Measurements from ENCODE around the gene CARD9.

DNA sequence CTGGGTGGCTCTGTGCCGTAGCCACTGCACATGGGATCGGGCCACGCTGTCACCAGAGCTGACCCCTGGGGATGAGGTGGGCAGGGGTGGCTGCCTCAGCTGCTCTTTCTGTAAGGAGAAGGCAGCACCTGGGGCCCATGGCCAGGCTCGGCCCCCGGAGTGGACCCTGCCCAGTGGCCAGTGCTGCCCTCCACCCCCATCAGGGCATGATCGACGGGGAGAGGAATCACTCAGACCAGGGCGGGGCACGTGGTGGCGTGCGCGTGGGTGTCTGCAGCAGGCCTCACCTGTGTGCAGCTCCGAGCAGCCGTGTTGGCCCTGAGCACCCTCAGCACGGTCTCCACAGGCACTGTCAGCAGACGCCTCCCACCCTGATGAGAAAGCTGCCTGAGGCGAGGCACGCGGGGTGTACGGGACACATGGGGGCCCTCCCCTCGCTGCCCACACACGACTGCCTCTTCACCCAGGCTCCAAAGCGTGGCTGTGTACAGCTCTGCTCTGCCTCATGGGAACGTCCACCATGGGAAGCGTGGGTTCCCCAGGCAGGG is 8.6 kb upstream of the CARD9 start:
- TF ChIP-seq EZH2 (IDR thresholded peaks at IDR 0.05; ENCODE audit: low read length, missing control alignments): no peak
- TF ChIP-seq, protein P1, sequence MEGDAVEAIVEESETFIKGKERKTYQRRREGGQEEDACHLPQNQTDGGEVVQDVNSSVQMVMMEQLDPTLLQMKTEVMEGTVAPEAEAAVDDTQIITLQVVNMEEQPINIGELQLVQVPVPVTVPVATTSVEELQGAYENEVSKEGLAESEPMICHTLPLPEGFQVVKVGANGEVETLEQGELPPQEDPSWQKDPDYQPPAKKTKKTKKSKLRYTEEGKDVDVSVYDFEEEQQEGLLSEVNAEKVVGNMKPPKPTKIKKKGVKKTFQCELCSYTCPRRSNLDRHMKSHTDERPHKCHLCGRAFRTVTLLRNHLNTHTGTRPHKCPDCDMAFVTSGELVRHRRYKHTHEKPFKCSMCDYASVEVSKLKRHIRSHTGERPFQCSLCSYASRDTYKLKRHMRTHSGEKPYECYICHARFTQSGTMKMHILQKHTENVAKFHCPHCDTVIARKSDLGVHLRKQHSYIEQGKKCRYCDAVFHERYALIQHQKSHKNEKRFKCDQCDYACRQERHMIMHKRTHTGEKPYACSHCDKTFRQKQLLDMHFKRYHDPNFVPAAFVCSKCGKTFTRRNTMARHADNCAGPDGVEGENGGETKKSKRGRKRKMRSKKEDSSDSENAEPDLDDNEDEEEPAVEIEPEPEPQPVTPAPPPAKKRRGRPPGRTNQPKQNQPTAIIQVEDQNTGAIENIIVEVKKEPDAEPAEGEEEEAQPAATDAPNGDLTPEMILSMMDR (conservative IDR thresholded peaks at IDR 0.05 in 1 of 2, IDR thresholded peaks at IDR 0.05 in 1 of 2; ENCODE audit: low read depth in 1 of 2, low read length in 2 of 2): no peak

Data from fibroblast of lung (primary cell).